GM19099 (cell line): ENCODE measurements around the gene VPS26B.

Experiments
- POLR2A ChIP-seq: IDR thresholded peaks from 3 replicates; pipeline ENCODE4 v1.6.1; 2011; ENCODE audit warnings: low read depth; ENCODE audit not compliant: insufficient read length; ENCODE audit errors: extremely low read depth

The VPS26B gene

GRCh38 chr11:134228625-134229024 lies 4.2 kb downstream of the VPS26B start:
- TF ChIP-seq POLR2A = no peak

- TF ChIP-seq POLR2A = no peak
Measured at GRCh38 chr11:134229126-134229790, 4.8 kb downstream of the VPS26B start.

- no peak for TF ChIP-seq POLR2A
Measured at GRCh38 chr11:134230339-134230738, 5.9 kb downstream of the VPS26B start.

GRCh38 chr11:134231958-134232659 lies 7.6 kb downstream of the VPS26B start:
- no peak for TF ChIP-seq POLR2A

- no peak for TF ChIP-seq POLR2A
Measured at GRCh38 chr11:134233729-134234179, 9.3 kb downstream of the VPS26B start.

- TF ChIP-seq POLR2A = no peak
Measured at GRCh38 chr11:134235399-134235798, 10.9 kb downstream of the VPS26B start.

- no peak for TF ChIP-seq POLR2A
Measured at GRCh38 chr11:134236834-134237556, 12.5 kb downstream of the VPS26B start.

GRCh38 chr11:134237557-134237922 lies 13.1 kb downstream of the VPS26B start:
- TF ChIP-seq POLR2A = no peak

- no peak for TF ChIP-seq POLR2A
Measured at GRCh38 chr11:134238956-134239355, 14.5 kb downstream of the VPS26B start.

- no peak for TF ChIP-seq POLR2A
Measured at GRCh38 chr11:134240592-134240991, 16.1 kb downstream of the VPS26B start.

- no peak for TF ChIP-seq POLR2A
Measured at GRCh38 chr11:134242376-134242775, 17.9 kb downstream of the VPS26B start.

GRCh38 chr11:134243913-134244312 lies 19.4 kb downstream of the VPS26B start:
- TF ChIP-seq POLR2A = no peak

GRCh38 chr11:134244593-134244992 lies 20.1 kb downstream of the VPS26B start:
- TF ChIP-seq POLR2A = no peak

GRCh38 chr11:134245434-134245833 lies 21.0 kb downstream of the VPS26B start:
- no peak for TF ChIP-seq POLR2A

GRCh38 chr11:134246100-134246499 lies 21.6 kb downstream of the VPS26B start:
- no peak for TF ChIP-seq POLR2A

GRCh38 chr11:134246678-134247077 lies 22.2 kb downstream of the VPS26B start:
- no peak for TF ChIP-seq POLR2A

GRCh38 chr11:134248910-134249480 lies 24.5 kb downstream of the VPS26B start:
- no peak for TF ChIP-seq POLR2A
